ENCODE measurements around the gene WNT3A. TPM values are rescaled to one million over a fixed set of nuclear protein-coding genes. Genes with fewer than 3 reads are reported as not detected.

Gene WNT3A
- total RNA-seq, 1 experiment from 2014 or later, result not detected

- H3K4me3 ChIP-seq (ENCODE audit: low read depth, low read length, poor library complexity, severe bottlenecking), result no peak overlapping the region
- CTCF ChIA-PET, result no interaction called here
- H3K4me1 ChIP-seq (ENCODE audit: insufficient read depth, low read length, poor library complexity, severe bottlenecking), result peaks cover 8% of the 10 kb centered on the region
- H3K9me3 ChIP-seq (ENCODE audit: low read depth, low read length, poor library complexity, severe bottlenecking), result no peaks in the 10 kb centered on the region
- no peak overlapping the region for H3K27ac ChIP-seq (ENCODE audit: low read depth, low read length, poor library complexity, severe bottlenecking)
- no peak for TF ChIP-seq CTCF (conservative IDR thresholded peaks at IDR 0.05; ENCODE audit: low read depth, low read length)
- no peak for TF ChIP-seq EZH2 (IDR thresholded peaks at IDR 0.05; ENCODE audit: borderline replicate concordance, low read depth, low read length, poor library complexity, severe bottlenecking)
- no peaks in the 10 kb centered on the region for H3K36me3 ChIP-seq (ENCODE audit: insufficient read depth, low read length, poor library complexity, severe bottlenecking)
- peaks cover 42% of the 10 kb centered on the region for H3K27me3 ChIP-seq (replicated peaks; ENCODE audit: insufficient read depth, low read depth, low read length, poor library complexity)
- DNase-seq (ENCODE audit: low spot score), result no peak
- intact Hi-C loops (cut with micrococcal nuclease; ENCODE audit: unreplicated experiment), result no loop called here
- POLR2A ChIA-PET (ENCODE audit: low non-redundant PET), result no interaction called here
- BruUV-seq (replicated peaks), result no TSS peak
Measured at GRCh38 chr1:228064741-228065542, 58.1 kb downstream of the WNT3A start.

- no TSS peak for BruUV-seq (replicated peaks)
- no peaks in the 10 kb centered on the region for H3K9me3 ChIP-seq (ENCODE audit: low read depth, low read length, poor library complexity, severe bottlenecking)
- TF ChIP-seq CTCF (conservative IDR thresholded peaks at IDR 0.05; ENCODE audit: low read depth, low read length) (no peak), EZH2 (IDR thresholded peaks at IDR 0.05; ENCODE audit: borderline replicate concordance, low read depth, low read length, poor library complexity, severe bottlenecking) (no peak)
- no peak overlapping the region for H3K27ac ChIP-seq (ENCODE audit: low read depth, low read length, poor library complexity, severe bottlenecking)
- CTCF ChIA-PET, result no interaction called here
- no peaks in the 10 kb centered on the region for H3K36me3 ChIP-seq (ENCODE audit: insufficient read depth, low read length, poor library complexity, severe bottlenecking)
- POLR2A ChIA-PET (ENCODE audit: low non-redundant PET), result no interaction called here
- DNase-seq (ENCODE audit: low spot score), result no peak
- peaks cover 38% of the 10 kb centered on the region for H3K27me3 ChIP-seq (replicated peaks; ENCODE audit: insufficient read depth, low read depth, low read length, poor library complexity)
- no peak overlapping the region for H3K4me3 ChIP-seq (ENCODE audit: low read depth, low read length, poor library complexity, severe bottlenecking)
- intact Hi-C loops (cut with micrococcal nuclease; ENCODE audit: unreplicated experiment), result no loop called here
- peaks cover 2% of the 10 kb centered on the region for H3K4me1 ChIP-seq (ENCODE audit: insufficient read depth, low read length, poor library complexity, severe bottlenecking)
Measured at GRCh38 chr1:228065543-228066347, 58.9 kb downstream of the WNT3A start.

- ChIA-PET CTCF (no interaction called here), POLR2A (ENCODE audit: low non-redundant PET) (no interaction called here)
- no TSS peak for BruUV-seq (replicated peaks)
- intact Hi-C loops (cut with micrococcal nuclease; ENCODE audit: unreplicated experiment), result no loop called here
- no peaks in the 10 kb centered on the region for H3K9me3 ChIP-seq (ENCODE audit: low read depth, low read length, poor library complexity, severe bottlenecking)
- H3K4me1 ChIP-seq (ENCODE audit: insufficient read depth, low read length, poor library complexity, severe bottlenecking), result no peaks in the 10 kb centered on the region
- peaks cover 41% of the 10 kb centered on the region for H3K27me3 ChIP-seq (replicated peaks; ENCODE audit: insufficient read depth, low read depth, low read length, poor library complexity)
- H3K27ac ChIP-seq (ENCODE audit: low read depth, low read length, poor library complexity, severe bottlenecking), result no peak overlapping the region
- H3K4me3 ChIP-seq (ENCODE audit: low read depth, low read length, poor library complexity, severe bottlenecking), result no peak overlapping the region
- H3K36me3 ChIP-seq (ENCODE audit: insufficient read depth, low read length, poor library complexity, severe bottlenecking), result no peaks in the 10 kb centered on the region
- no peak for DNase-seq (ENCODE audit: low spot score)
- no peak for TF ChIP-seq EZH2 (IDR thresholded peaks at IDR 0.05; ENCODE audit: borderline replicate concordance, low read depth, low read length, poor library complexity, severe bottlenecking)
- no peak for TF ChIP-seq CTCF (conservative IDR thresholded peaks at IDR 0.05; ENCODE audit: low read depth, low read length)
Measured at GRCh38 chr1:228066416-228066815, 59.6 kb downstream of the WNT3A start.
